ENCODE data around the gene RGS14. TPM values are rescaled to one million over a fixed set of nuclear protein-coding genes. Genes with fewer than 3 reads are reported as not detected.

Gene RGS14
- total RNA-seq, 1 donor from 2014 or later = 16.6 TPM

- no peak for DNase-seq (ENCODE audit: extremely low spot score, unreplicated experiment)
- no peaks in the 10 kb centered on the region for H3K27me3 Mint-ChIP-seq
- no peak overlapping the region for H3K27ac Mint-ChIP-seq
- no peaks in the 10 kb centered on the region for H3K36me3 Mint-ChIP-seq
- TF ChIP-seq CTCF (conservative IDR thresholded peaks at IDR 0.05) = no peak
- H3K4me3 Mint-ChIP-seq = no peak overlapping the region
- peaks cover 6% of the 10 kb centered on the region for H3K4me1 Mint-ChIP-seq (ENCODE audit: unreplicated experiment)
- H3K9me3 Mint-ChIP-seq = no peaks in the 10 kb centered on the region
These were observed 63.5 kb downstream of the RGS14 start for GRCh38 chr5:177421062-177421798.

Other genes starting within 250 kb of the RGS14 start
- gene NSD1, start 224.2 kb upstream of the RGS14 start, total RNA-seq (ENCODE audit: low replicate concordance) = 99.6 and 115 TPM in 2 replicates
- gene RAB24, start 54.2 kb upstream of the RGS14 start, total RNA-seq (ENCODE audit: low replicate concordance) = 42.6 and 46.2 TPM in 2 replicates
- 126 and 163 TPM in 2 replicates for gene PRELID1, start 54.1 kb upstream of the RGS14 start, total RNA-seq (ENCODE audit: low replicate concordance)
- gene MXD3, start 46.0 kb upstream of the RGS14 start, total RNA-seq (ENCODE audit: low replicate concordance) = 10.2 and 29.5 TPM in 2 replicates
- gene LMAN2, start 6.3 kb upstream of the RGS14 start, total RNA-seq (ENCODE audit: low replicate concordance) = 102 and 129 TPM in 2 replicates
- gene SLC34A1, start 26.5 kb downstream of the RGS14 start, total RNA-seq (ENCODE audit: low replicate concordance) = 0.12 and 0.22 TPM in 2 replicates
- gene PFN3, start 42.7 kb downstream of the RGS14 start, total RNA-seq (ENCODE audit: low replicate concordance) = not detected in 2 replicates
- gene F12, start 51.6 kb downstream of the RGS14 start, total RNA-seq (ENCODE audit: low replicate concordance) = 3.2 and 5.7 TPM in 2 replicates
- gene GRK6, start 68.8 kb downstream of the RGS14 start, total RNA-seq (ENCODE audit: low replicate concordance) = 46.1 and 47.3 TPM in 2 replicates
- 5.9 and 8.8 TPM in 2 replicates for gene PRR7, start 88.9 kb downstream of the RGS14 start, total RNA-seq (ENCODE audit: low replicate concordance)
- gene DBN1, start 115.7 kb downstream of the RGS14 start, total RNA-seq (ENCODE audit: low replicate concordance) = 200 and 269 TPM in 2 replicates
- gene PDLIM7, start 139.7 kb downstream of the RGS14 start, total RNA-seq (ENCODE audit: low replicate concordance) = 66.5 and 187 TPM in 2 replicates
- gene DOK3, start 151.9 kb downstream of the RGS14 start, total RNA-seq (ENCODE audit: low replicate concordance) = 6.2 and 6.9 TPM in 2 replicates
- 99.7 and 104 TPM in 2 replicates for gene DDX41, start 159.0 kb downstream of the RGS14 start, total RNA-seq (ENCODE audit: low replicate concordance)
- gene FAM193B, start 196.6 kb downstream of the RGS14 start, total RNA-seq (ENCODE audit: low replicate concordance) = 83.1 and 103 TPM in 2 replicates
- 161 and 225 TPM in 2 replicates for gene TMED9, start 234.3 kb downstream of the RGS14 start, total RNA-seq (ENCODE audit: low replicate concordance)
- 30.9 and 31.0 TPM in 2 replicates for gene B4GALT7, start 242.2 kb downstream of the RGS14 start, total RNA-seq (ENCODE audit: low replicate concordance)

Measured in type B pancreatic cell (in vitro differentiated cells).